Measurements from ENCODE around the gene TNFRSF14.
"Not testable (repeated sequence)": the region's sequence is repeated elsewhere in the genome, so short reads cannot be mapped to it uniquely, and the experiment has no call there.

The TNFRSF14 gene

DNA sequence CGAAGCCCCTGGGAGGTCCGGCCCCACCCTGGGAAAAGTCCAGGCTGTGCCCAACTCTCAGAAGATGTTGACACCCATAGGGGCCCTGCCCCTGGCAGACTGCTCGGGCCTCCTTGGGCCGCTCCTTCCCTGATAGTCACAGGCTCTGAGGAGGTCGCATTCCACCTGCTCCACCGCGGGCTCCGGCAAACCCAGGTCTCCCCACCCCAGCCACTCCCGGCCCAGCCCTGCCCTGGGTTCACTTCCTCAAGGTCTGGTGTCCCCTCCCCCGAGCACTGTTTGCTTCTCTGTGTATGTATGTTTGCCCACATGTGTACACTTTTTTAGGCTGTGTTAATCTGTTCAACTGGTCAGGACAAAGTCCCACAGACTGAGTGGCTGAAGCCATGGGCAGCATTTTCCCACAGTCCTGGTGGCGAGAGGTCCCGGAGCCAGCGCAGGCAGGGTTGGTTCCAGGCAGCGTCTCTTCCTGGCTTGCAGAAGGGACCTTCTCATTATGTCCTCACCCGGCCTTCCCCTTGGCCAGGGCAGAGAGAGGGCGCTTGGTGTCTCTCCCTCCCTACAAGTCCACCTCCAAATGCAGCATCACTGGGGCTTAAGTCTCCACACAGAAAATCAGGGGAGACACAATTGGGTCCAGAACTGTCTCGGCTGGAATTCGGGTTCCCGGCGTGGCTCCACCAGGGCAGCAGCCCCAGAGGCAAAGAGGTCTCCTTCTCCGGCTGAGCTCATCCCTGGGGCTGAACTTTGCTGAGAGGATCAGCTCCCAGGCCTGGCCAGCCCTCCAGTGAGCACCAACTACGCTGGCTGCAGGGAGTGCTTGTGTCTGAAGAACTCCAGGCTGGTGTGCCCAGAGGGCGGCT lies 19.9 kb downstream of the TNFRSF14 start:
- DNase-seq (ENCODE audit: low read depth): no peak
- Histone ChIP-seq H3K27me3 (replicated peaks; ENCODE audit: control insufficient read depth, insufficient read depth, low read length) (peaks cover 15% of the 10 kb centered on the region), H3K36me3 (ENCODE audit: control insufficient read depth, insufficient read depth, low read length, severe bottlenecking) (no peaks in the 10 kb centered on the region), H3K4me3 (ENCODE audit: low read length) (no peak overlapping the region), H3K4me1 (ENCODE audit: control insufficient read depth, insufficient read depth, low read length) (no peaks in the 10 kb centered on the region), H3K9me3 (ENCODE audit: control insufficient read depth, low read length) (peaks cover 13% of the 10 kb centered on the region), H3K9ac (ENCODE audit: low read length) (no peak overlapping the region)

DNA sequence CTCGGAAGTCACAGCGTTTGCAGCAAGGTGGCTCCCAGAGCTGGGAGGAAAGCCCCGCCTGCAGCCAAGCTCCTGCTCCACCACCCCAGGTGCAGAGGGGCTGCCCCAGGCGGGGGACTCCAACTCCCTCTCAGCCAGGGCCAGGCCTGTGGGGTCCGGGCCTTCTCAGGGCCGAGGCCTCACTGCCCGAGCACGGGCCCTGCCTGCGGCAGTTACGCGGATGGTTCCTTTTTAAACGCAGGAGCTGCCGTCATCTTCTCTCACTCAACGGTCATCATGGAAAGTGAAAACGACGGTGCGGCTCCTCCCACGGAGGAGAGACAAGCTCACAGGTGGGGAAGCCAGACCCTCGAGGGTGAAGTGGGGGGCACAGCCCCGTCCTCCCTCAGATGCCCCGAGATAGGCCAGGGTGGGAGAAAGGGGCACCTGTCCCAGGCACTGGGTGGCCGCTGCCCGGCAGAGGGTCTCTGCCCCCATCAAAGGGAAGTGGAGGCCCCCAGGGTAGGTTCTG lies 21.4 kb downstream of the TNFRSF14 start:
- Histone ChIP-seq H3K27me3 (replicated peaks; ENCODE audit: control insufficient read depth, insufficient read depth, low read length) (peaks cover 11% of the 10 kb centered on the region), H3K9me3 (ENCODE audit: control insufficient read depth, low read length) (peaks cover 13% of the 10 kb centered on the region)
- not testable (repeated sequence) for DNase-seq (ENCODE audit: low read depth); H3K9ac ChIP-seq (ENCODE audit: low read length); H3K4me1 ChIP-seq (ENCODE audit: control insufficient read depth, insufficient read depth, low read length); H3K4me3 ChIP-seq (ENCODE audit: low read length); H3K36me3 ChIP-seq (ENCODE audit: control insufficient read depth, insufficient read depth, low read length, severe bottlenecking)

DNA sequence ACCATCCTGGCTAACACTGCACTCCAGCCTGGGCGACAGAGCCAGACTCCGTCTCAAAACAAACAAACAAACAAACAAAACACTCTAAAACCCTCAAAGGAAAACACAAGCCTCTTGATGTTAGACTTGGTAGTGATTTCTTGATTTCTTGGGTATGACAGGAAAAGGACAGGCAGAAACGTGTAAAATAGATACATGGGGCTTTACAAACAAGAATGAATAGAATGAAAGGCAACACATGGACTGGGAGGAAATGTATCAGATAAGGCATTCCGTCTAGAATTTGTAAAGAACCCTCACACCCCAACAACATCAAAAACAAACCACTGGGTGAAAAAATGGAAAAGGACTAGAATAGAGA lies 22.6 kb downstream of the TNFRSF14 start:
- no peaks in the 10 kb centered on the region for H3K4me1 ChIP-seq (ENCODE audit: control insufficient read depth, insufficient read depth, low read length)
- H3K27me3 ChIP-seq (replicated peaks; ENCODE audit: control insufficient read depth, insufficient read depth, low read length): peaks cover 8% of the 10 kb centered on the region
- no peak overlapping the region for H3K9ac ChIP-seq (ENCODE audit: low read length)

DNA sequence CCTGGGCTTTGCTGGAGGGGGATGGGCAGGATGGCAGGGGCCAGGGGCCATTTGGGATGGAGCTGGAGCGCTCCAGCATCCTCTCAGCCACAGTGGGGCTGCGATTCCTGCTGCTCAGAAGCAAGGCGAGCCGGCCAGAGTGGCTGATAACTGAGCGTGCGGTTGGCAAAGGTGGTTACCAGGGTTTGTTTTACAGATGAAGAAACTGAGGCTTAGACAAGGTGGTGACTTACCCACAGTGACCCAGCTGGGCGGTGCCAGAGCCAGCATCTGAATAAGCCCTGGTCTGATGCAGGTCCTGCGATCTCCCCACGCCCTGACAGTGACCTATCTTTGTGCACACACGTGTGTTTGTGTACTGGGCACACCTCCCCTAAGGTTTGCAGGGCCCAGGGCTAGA lies 24.5 kb downstream of the TNFRSF14 start:
- no peak for DNase-seq (ENCODE audit: low read depth)
- H3K9me3 ChIP-seq (ENCODE audit: control insufficient read depth, low read length): no peaks in the 10 kb centered on the region

More for the DNA sequence above, 22.6 kb downstream of the TNFRSF14 start:
- Histone ChIP-seq H3K36me3 (ENCODE audit: control insufficient read depth, insufficient read depth, low read length, severe bottlenecking) (no peaks in the 10 kb centered on the region), H3K4me3 (ENCODE audit: low read length) (no peak overlapping the region), H3K9me3 (ENCODE audit: control insufficient read depth, low read length) (peaks cover 3% of the 10 kb centered on the region)
- DNase-seq (ENCODE audit: low read depth): no peak

DNA sequence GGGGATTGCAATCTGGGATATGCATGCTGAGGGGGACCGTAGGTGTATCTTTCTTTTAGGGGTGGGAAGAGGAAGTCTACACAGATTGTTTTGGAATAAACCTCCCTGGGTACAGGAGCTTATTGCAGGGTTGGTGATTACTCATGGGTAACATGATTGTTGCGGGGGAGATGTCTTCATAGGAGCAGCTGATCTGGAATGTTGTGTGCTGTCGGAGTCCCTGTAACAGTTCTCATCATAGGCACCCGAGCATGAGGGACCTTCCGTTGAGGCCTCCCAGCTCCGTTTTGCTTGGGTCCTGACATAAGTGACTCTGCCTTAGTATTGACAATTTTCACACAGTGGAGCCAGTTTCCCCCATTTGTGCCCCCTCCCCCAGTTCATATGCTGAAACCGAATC lies 26.2 kb downstream of the TNFRSF14 start:
- Histone ChIP-seq H3K4me1 (ENCODE audit: control insufficient read depth, insufficient read depth, low read length) (peaks cover 4% of the 10 kb centered on the region), H3K9ac (ENCODE audit: low read length) (no peak overlapping the region), H3K36me3 (ENCODE audit: control insufficient read depth, insufficient read depth, low read length, severe bottlenecking) (no peaks in the 10 kb centered on the region), H3K9me3 (ENCODE audit: control insufficient read depth, low read length) (no peaks in the 10 kb centered on the region), H3K27me3 (replicated peaks; ENCODE audit: control insufficient read depth, insufficient read depth, low read length) (peaks cover 3% of the 10 kb centered on the region), H3K4me3 (ENCODE audit: low read length) (no peak overlapping the region)
- DNase-seq (ENCODE audit: low read depth): no peak

More for the DNA sequence above, 24.5 kb downstream of the TNFRSF14 start:
- Histone ChIP-seq H3K27me3 (replicated peaks; ENCODE audit: control insufficient read depth, insufficient read depth, low read length) (peaks cover 3% of the 10 kb centered on the region), H3K4me1 (ENCODE audit: control insufficient read depth, insufficient read depth, low read length) (no peaks in the 10 kb centered on the region), H3K36me3 (ENCODE audit: control insufficient read depth, insufficient read depth, low read length, severe bottlenecking) (no peaks in the 10 kb centered on the region), H3K9ac (ENCODE audit: low read length) (no peak overlapping the region), H3K4me3 (ENCODE audit: low read length) (no peak overlapping the region)

DNA sequence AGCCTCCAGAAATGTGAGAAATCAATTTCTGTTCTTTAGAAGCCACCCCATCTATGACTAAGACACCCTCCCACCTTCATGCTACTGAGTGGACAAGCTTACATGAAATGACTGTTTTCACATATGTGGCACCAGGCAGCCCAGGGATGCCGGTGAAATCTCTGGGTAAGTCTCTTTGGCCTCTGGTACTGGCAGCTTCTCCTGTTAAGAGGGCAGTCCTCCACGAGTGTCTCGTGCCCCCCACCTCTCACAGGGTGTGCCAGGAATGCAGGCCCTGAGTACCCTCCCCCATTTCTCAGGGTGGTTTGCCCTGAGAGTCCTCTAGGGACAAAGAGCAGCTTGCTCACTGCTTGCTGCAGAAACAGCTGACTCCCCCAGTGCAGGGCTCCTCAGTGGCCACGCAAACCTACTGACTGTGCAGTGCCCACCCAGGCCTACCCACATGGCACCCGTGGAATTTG lies 27.2 kb downstream of the TNFRSF14 start:
- Histone ChIP-seq H3K36me3 (ENCODE audit: control insufficient read depth, insufficient read depth, low read length, severe bottlenecking) (no peaks in the 10 kb centered on the region), H3K27me3 (replicated peaks; ENCODE audit: control insufficient read depth, insufficient read depth, low read length) (peaks cover 3% of the 10 kb centered on the region), H3K9me3 (ENCODE audit: control insufficient read depth, low read length) (no peaks in the 10 kb centered on the region), H3K4me1 (ENCODE audit: control insufficient read depth, insufficient read depth, low read length) (peaks cover 4% of the 10 kb centered on the region), H3K9ac (ENCODE audit: low read length) (no peak overlapping the region), H3K4me3 (ENCODE audit: low read length) (no peak overlapping the region)
- DNase-seq (ENCODE audit: low read depth): no peak

DNA sequence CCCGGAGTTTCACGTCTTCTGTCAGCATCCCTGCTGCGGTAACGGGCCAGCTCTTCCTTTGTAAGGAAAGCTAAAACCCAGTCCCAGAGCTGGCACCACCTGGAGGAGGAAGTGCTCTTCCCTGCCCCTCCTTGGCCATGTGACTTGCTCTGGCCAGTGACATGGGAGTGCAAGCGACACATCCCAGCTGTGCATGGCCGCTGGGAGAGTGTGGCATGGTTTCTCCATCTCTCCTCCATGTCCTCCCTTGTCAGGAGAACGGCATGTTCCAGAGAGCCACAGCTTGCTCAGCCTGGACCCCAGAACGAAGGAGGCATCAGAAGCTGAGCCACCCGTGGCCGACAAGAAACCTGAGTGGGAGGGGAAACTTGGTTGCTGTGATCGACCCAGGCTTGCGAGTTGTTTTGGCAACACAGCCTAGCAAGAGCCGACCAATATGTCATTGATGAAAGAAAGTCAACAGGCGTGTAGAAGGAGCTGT lies 27.7 kb downstream of the TNFRSF14 start:
- peaks cover 4% of the 10 kb centered on the region for H3K4me1 ChIP-seq (ENCODE audit: control insufficient read depth, insufficient read depth, low read length)
- no peak overlapping the region for H3K4me3 ChIP-seq (ENCODE audit: low read length)
- no peaks in the 10 kb centered on the region for H3K36me3 ChIP-seq (ENCODE audit: control insufficient read depth, insufficient read depth, low read length, severe bottlenecking)
- no peak for DNase-seq (ENCODE audit: low read depth)
- no peak overlapping the region for H3K9ac ChIP-seq (ENCODE audit: low read length)
- H3K27me3 ChIP-seq (replicated peaks; ENCODE audit: control insufficient read depth, insufficient read depth, low read length): peaks cover 3% of the 10 kb centered on the region
- no peaks in the 10 kb centered on the region for H3K9me3 ChIP-seq (ENCODE audit: control insufficient read depth, low read length)

DNA sequence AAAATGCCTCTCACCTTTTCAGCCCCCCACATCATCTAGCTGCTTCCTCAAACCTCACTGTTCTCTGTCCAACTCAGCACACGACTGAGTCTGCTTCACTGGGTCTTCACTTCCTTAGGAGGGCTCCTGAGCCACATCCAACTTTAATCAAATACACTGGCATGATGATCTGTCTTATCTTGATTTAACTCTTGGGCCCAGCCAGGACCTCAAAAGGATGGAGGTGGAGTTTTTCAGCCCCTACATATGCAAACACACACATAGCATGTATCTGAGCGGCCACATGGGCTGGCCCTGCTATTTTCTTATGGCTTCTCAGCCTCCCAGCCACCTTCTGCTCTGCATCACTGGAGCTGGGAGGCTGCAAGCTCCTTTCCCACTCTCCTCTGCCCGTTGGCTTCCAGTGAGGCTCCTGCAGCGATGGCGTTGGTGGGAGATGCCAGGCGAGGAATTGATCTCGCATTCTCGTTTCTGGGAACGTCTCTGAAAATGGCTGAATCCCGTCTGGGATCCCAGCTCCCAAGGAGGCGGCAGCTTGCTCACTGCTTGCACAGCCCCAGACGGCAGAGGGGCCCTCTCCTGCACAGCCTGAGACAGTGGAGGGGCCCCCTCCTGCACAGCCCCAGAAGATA lies 28.6 kb downstream of the TNFRSF14 start:
- no peaks in the 10 kb centered on the region for H3K36me3 ChIP-seq (ENCODE audit: control insufficient read depth, insufficient read depth, low read length, severe bottlenecking)
- H3K4me1 ChIP-seq (ENCODE audit: control insufficient read depth, insufficient read depth, low read length): peaks cover 4% of the 10 kb centered on the region
- H3K27me3 ChIP-seq (replicated peaks; ENCODE audit: control insufficient read depth, insufficient read depth, low read length): peaks cover 2% of the 10 kb centered on the region
- peak overlapping the region; percentile 91 for H3K9ac ChIP-seq (ENCODE audit: low read length)
- no peak for DNase-seq (ENCODE audit: low read depth)
- peak overlapping the region; percentile 91 for H3K4me3 ChIP-seq (ENCODE audit: low read length)
- H3K9me3 ChIP-seq (ENCODE audit: control insufficient read depth, low read length): no peaks in the 10 kb centered on the region

DNA sequence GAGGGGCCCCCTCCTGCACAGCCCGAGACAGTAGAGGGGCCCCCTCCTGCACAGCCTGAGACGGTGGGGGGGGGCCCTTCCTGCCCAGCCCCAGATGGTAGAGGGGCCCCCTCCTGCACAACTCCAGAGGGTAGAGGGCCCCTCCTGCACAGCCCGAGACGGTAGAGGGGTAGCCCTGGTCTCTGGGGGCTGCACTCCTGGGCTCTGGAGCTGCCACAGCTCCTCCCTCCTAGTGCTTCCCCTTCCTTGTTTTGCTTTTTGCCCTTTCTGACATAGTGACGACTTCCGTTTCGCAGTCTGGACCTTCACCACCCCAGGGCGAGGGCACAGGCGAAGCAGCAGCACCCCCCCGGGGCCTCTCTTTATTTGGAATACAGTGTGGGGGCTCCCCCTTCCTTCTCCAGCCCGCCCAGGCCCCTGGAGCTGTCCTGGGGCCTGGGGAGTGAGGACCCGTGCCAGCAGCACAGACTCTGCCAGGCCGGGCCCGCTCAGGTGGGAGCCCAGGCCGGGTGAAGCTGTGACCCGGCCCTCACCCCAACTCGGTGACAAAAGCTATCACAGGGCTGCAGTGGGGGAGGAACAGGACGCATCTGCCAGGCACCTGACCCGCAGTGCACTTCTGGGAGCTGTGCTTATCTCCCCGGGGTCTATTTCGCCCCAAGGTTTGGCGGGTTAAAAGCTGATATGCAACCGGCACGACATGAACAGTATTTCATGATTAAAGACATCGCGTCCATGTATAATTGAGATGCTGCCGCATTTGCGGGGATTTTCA lies 29.3 kb downstream of the TNFRSF14 start:
- H3K9me3 ChIP-seq (ENCODE audit: control insufficient read depth, low read length): no peaks in the 10 kb centered on the region
- H3K9ac ChIP-seq (ENCODE audit: low read length): peak overlapping the region; percentile 91
- DNase-seq (ENCODE audit: low read depth): peak; percentile 44
- H3K27me3 ChIP-seq (replicated peaks; ENCODE audit: control insufficient read depth, insufficient read depth, low read length): no peaks in the 10 kb centered on the region
- H3K36me3 ChIP-seq (ENCODE audit: control insufficient read depth, insufficient read depth, low read length, severe bottlenecking): no peaks in the 10 kb centered on the region
- H3K4me1 ChIP-seq (ENCODE audit: control insufficient read depth, insufficient read depth, low read length): peaks cover 4% of the 10 kb centered on the region
- H3K4me3 ChIP-seq (ENCODE audit: low read length): peak overlapping the region; percentile 91

DNA sequence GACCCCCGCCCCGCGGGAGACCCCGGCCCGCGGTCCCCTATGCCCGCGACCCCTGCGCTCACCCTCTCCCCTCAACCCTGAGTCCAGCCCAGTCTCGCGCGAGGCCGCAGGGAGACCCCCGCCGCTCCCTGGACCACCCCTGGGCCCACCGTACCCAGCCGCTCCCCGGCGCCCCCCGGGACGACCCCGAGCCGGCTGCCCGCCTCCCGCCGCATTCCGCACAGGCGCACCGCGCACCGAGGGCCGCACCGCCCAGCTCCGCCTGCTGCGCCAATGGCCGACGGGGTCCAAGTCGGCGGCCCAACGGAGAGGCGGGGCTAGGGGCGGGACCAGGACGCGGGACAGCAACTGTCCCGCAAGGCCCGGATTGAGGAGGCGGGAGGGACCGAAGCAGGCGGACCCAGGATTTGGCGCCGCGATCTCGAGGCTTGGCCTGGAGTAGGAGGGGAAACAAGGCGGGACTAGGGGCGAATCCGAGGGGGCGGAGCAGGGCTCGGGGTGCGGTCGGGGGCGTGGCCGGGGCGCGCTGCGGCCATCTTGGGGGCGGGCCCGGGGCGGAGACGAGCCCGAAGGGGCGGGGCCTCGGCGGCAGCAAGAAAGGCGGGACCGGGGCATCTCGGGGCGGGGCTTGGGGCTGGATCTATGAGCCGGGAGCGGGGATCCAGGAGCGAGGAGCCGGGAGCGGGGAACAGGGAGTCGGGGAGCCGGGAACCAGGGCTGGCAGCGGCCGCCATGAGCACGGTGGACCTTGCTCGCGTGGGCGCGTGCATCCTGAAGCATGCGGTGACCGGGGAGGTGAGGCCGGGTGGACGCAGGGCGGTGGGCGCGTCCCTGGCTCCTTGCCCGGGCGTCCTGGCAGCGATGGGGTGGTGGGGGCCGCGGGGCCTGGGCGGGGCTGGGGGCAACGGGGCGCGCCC lies 30.2 kb downstream of the TNFRSF14 start, which contains the start of gene PRXL2B:
TSS of gene PRXL2B (plus strand) at position 624 of the 917 bp plus-strand sequence. CDS start at position 733, 109 bp downstream.
- Histone ChIP-seq H3K4me1 (ENCODE audit: control insufficient read depth, insufficient read depth, low read length) (peaks cover 4% of the 10 kb centered on the region), H3K36me3 (ENCODE audit: control insufficient read depth, insufficient read depth, low read length, severe bottlenecking) (no peaks in the 10 kb centered on the region), H3K4me3 (ENCODE audit: low read length) (peak within 1 kb of the TSS; percentile 91), H3K27me3 (replicated peaks; ENCODE audit: control insufficient read depth, insufficient read depth, low read length) (no peaks in the 10 kb centered on the region), H3K9ac (ENCODE audit: low read length) (peak within 1 kb of the TSS; percentile 91), H3K9me3 (ENCODE audit: control insufficient read depth, low read length) (no peaks in the 10 kb centered on the region)
- peak; percentile 100 for DNase-seq (ENCODE audit: low read depth)

All from adipocyte (in vitro differentiated cells).